Stomach (tissue), 9 donors: Measurements from ENCODE around the gene PANK2. TPM values are rescaled to one million over a fixed set of nuclear protein-coding genes. Genes with fewer than 3 reads are reported as not detected.
A peak's percentile ranks its signal among the peaks of the same experiment; 100 is the strongest.
"Not testable (repeated sequence)": the region's sequence is repeated elsewhere in the genome, so short reads cannot be mapped to it uniquely, and the experiment has no call there.

Source experiments
- DNase-seq, 2 donors: peaks; one replicate each; pipeline versions ENCODE4 v3.0.0 to v3.0.0-alpha.2; 2013 to 2019
- H3K27ac ChIP-seq, 5 donors: fragments of 200-600 bp in 4 of 5; sonication (generic) in 4 of 5; one replicate each; pipeline ENCODE4 v1.5.1; 2013 to 2019; ENCODE audit warnings: mild to moderate bottlenecking in 1 of 5, moderate library complexity in 1 of 5
- H3K27me3 ChIP-seq, 3 donors: fragments of 200-600 bp; sonication (generic); one replicate each; pipeline ENCODE4 v1.5.1; 2017 to 2019; ENCODE audit warnings: mixed run types in 1 of 3
- H3K36me3 ChIP-seq, 4 donors: fragments of 200-600 bp; sonication (generic); 1 replicate in 3 of 4; 2 replicates in 1 of 4; pipeline ENCODE4 v1.5.1; 2016 to 2019
- H3K4me1 ChIP-seq, 4 donors: fragments of 200-600 bp; sonication (generic); one replicate each; pipeline ENCODE4 v1.5.1; 2016 to 2019
- H3K4me3 ChIP-seq, 4 donors: fragments of 200-600 bp; sonication (generic) in 3 of 4; one replicate each; pipeline ENCODE4 v1.5.1; 2016 to 2019; ENCODE audit warnings: mild to moderate bottlenecking in 1 of 4
- H3K9me3 ChIP-seq, 4 donors: fragments of 200-600 bp; sonication (generic); one replicate each; pipeline ENCODE4 v1.5.1; 2016 to 2019
- CTCF ChIP-seq, 7 experiments: fragments of 450-650 bp in 4 of 7; fragments of 200-600 bp in 3 of 7; sonication (generic) in 3 of 7; IDR thresholded peaks; one replicate each; pipeline ENCODE4 v1.5.1; 2016 to 2019; ENCODE audit warnings: antibody characterized with exemption in 7 of 7, control low read depth in 2 of 7, mild to moderate bottlenecking in 1 of 7
- EP300 ChIP-seq: sonication (generic); formaldehyde crosslinking; IDR thresholded peaks from one replicate; pipeline ENCODE4 v1.6.1; 2017; ENCODE audit warnings: antibody characterized with exemption
- POLR2A ChIP-seq, 4 donors: fragments of 450-650 bp; IDR thresholded peaks; one replicate each; pipeline ENCODE4 v1.6.1; 2016; ENCODE audit warnings: antibody characterized with exemption in 4 of 4, control low read depth in 2 of 4, mild to moderate bottlenecking in 1 of 4, moderate library complexity in 1 of 4
- POLR2AphosphoS5 ChIP-seq, 3 donors: sonication (generic); formaldehyde crosslinking; IDR thresholded peaks; one replicate each; pipeline ENCODE4 v1.6.1; 2016; ENCODE audit warnings: antibody characterized with exemption in 3 of 3
- whole genome bisulfite sequencing, 5 donors: extraction: QIAGEN DNeasy Blood & Tissue Kit in 3 of 5; methylation state at CpG; one replicate each; pipeline versions ENCODE4 v1.1.5 to v1.1.7; 2013 to 2018; 5-methylcytosine and 5-hydroxymethylcytosine counted together
- intact Hi-C: fragments of 100-400 bp; cut with DNase I; formaldehyde crosslinking; loops from one replicate; pipeline ENCODE4 v1.15.1; 2023; ENCODE audit warnings: low total_unique reads
- polyA plus RNA-seq, 3 donors: library from polyadenylated mRNA; stranded (reverse); fragments of 200-250 nt; gene quantifications; one replicate each; pipeline ENCODE4 v1.2.3, GENCODE V29; 2013
- total RNA-seq, 5 donors: library from RNA; depleted of rRNA; stranded (reverse); fragments of >200 nt; gene quantifications; one replicate each; pipeline versions ENCODE4 v1.1.0 to v1.2.3, GENCODE V29; 2014 to 2016
- donor health status: healthy with polysubstance abuse.
- donor health status: Bipolar disorder and iron deficiency.
- donor health status: healthy.

The PANK2 gene
- total and polyA plus RNA-seq, 8 donors, result 8.8 to 68.4 (median 26.8) TPM

- 95 to 98% (median 96%) methylated on average over 3 of the region's 3 CpGs for WGBS, 5 donors
- no peak for TF ChIP-seq EP300
- TF ChIP-seq POLR2AphosphoS5 (IDR thresholded peaks at IDR 0.05), result no peak
- TF ChIP-seq CTCF (IDR thresholded peaks at IDR 0.05), result no peak
- no peak for TF ChIP-seq POLR2A (IDR thresholded peaks at IDR 0.05)
- H3K9me3 ChIP-seq, result no peaks in the 10 kb centered on the region
- H3K4me1 ChIP-seq, result peaks cover 8 to 34% (median 19%) of the 10 kb centered on the region in 4 donors
- H3K4me3 ChIP-seq, result no peak overlapping the region
- H3K27ac ChIP-seq, result no peak overlapping the region
- peaks cover 0 to 36% (median 20%) of the 10 kb centered on the region in 4 donors for H3K36me3 ChIP-seq
- intact Hi-C loops, result no loop called here
- no peaks in the 10 kb centered on the region for H3K27me3 ChIP-seq
- DNase-seq, result no peak
These were observed 48.4 kb downstream of the PANK2 start for GRCh38 chr20:3937618-3938017.

GRCh38 chr20:3940905-3941304, 51.7 kb downstream of the PANK2 start:
- DNase-seq, result no peak
- H3K27ac ChIP-seq, result no peak overlapping the region
- no peak overlapping the region for H3K4me3 ChIP-seq
- H3K9me3 ChIP-seq, result no peaks in the 10 kb centered on the region
- H3K36me3 ChIP-seq, result peaks cover 0 to 46% (median 19%) of the 10 kb centered on the region in 4 donors
- H3K4me1 ChIP-seq, result peaks cover 0 to 2% (median 0%) of the 10 kb centered on the region in 4 donors
- no peak for TF ChIP-seq POLR2A (IDR thresholded peaks at IDR 0.05)
- TF ChIP-seq EP300, result no peak
- no peak for TF ChIP-seq CTCF (IDR thresholded peaks at IDR 0.05)
- TF ChIP-seq POLR2AphosphoS5 (IDR thresholded peaks at IDR 0.05), result no peak
- H3K27me3 ChIP-seq, result no peaks in the 10 kb centered on the region
- WGBS, 5 donors, result 81 to 92% (median 87%) methylated on average over 6 of the region's 6 CpGs
- intact Hi-C loops, result no loop called here

- DNase-seq, H3K9me3 ChIP-seq, H3K27me3 ChIP-seq, H3K27ac ChIP-seq, H3K4me3 ChIP-seq, H3K4me1 ChIP-seq, intact Hi-C loops: not testable (repeated sequence)
- 86 to 94% (median 88%) methylated on average over 7 of the region's 7 CpGs for WGBS, 5 donors
- peaks cover 0 to 52% (median 11%) of the 10 kb centered on the region in 4 donors for H3K36me3 ChIP-seq
These were observed 57.5 kb downstream of the PANK2 start for GRCh38 chr20:3946666-3947065.

GRCh38 chr20:3964719-3965118, 75.5 kb downstream of the PANK2 start:
- Histone ChIP-seq H3K36me3 (peaks cover 3 to 17% (median 5%) of the 10 kb centered on the region in 4 donors), H3K9me3 (no peaks in the 10 kb centered on the region), H3K27me3 (no peaks in the 10 kb centered on the region), H3K4me1 (no peaks in the 10 kb centered on the region), H3K4me3 (no peak overlapping the region), H3K27ac (no peak overlapping the region)
- TF ChIP-seq POLR2AphosphoS5 (IDR thresholded peaks at IDR 0.05) (no peak), CTCF (IDR thresholded peaks at IDR 0.05) (no peak), EP300 (no peak), POLR2A (IDR thresholded peaks at IDR 0.05) (no peak)
- peak in 1 of 2 donors; percentile 7 for DNase-seq
- intact Hi-C loops, result no loop called here
- WGBS, 5 donors, result 51 to 67% (median 56%) methylated on average over 3 of the region's 3 CpGs

GRCh38 chr20:3966571-3966970, 77.4 kb downstream of the PANK2 start:
- Histone ChIP-seq H3K4me3 (no peak overlapping the region), H3K27me3 (no peaks in the 10 kb centered on the region), H3K36me3 (peaks cover 0 to 8% (median 0%) of the 10 kb centered on the region in 4 donors), H3K4me1 (peaks cover 0 to 3% (median 0%) of the 10 kb centered on the region in 4 donors), H3K9me3 (no peaks in the 10 kb centered on the region), H3K27ac (no peak overlapping the region)
- TF ChIP-seq CTCF (IDR thresholded peaks at IDR 0.05) (no peak), EP300 (no peak), POLR2A (IDR thresholded peaks at IDR 0.05) (no peak), POLR2AphosphoS5 (IDR thresholded peaks at IDR 0.05) (no peak)
- intact Hi-C loops, result no loop called here
- no peak for DNase-seq
